NCI-H345 treated with DMSO at 0.1 percent for 48 hours (cell line): ENCODE measurements around the gene DHRS7C.

Source experiments
- DNase-seq: peaks from one replicate; lab custom pipeline; 2025; ENCODE audit not compliant: unreplicated experiment; lab: John Stamatoyannopoulos, UW

Gene DHRS7C

GRCh38 chr17:9767432-9767991 is 23.9 kb downstream of the DHRS7C start:
- DNase-seq, result no peak

GRCh38 chr17:9766970-9767369 is 24.4 kb downstream of the DHRS7C start:
- no peak for DNase-seq

GRCh38 chr17:9765322-9765721 is 26.1 kb downstream of the DHRS7C start:
- no peak for DNase-seq

- no peak for DNase-seq
Observed at GRCh38 chr17:9763643-9764042, 27.7 kb downstream of the DHRS7C start.

- no peak for DNase-seq
Observed at GRCh38 chr17:9760266-9760665, 31.1 kb downstream of the DHRS7C start.

GRCh38 chr17:9755083-9755482 is 36.3 kb downstream of the DHRS7C start:
- no peak for DNase-seq

GRCh38 chr17:9750524-9750923 is 40.9 kb downstream of the DHRS7C start:
- DNase-seq, result no peak

GRCh38 chr17:9729735-9730420 is 61.5 kb downstream of the DHRS7C start:
- DNase-seq, result no peak

- DNase-seq, result peak; percentile 24
Observed at GRCh38 chr17:9729034-9729650, 62.2 kb downstream of the DHRS7C start.

- no peak for DNase-seq
Observed at GRCh38 chr17:9728564-9728963, 62.8 kb downstream of the DHRS7C start.

- no peak for DNase-seq
Observed at GRCh38 chr17:9728005-9728404, 63.4 kb downstream of the DHRS7C start.

- no peak for DNase-seq
Observed at GRCh38 chr17:9726291-9726690, 65.1 kb downstream of the DHRS7C start.

- no peak for DNase-seq
Observed at GRCh38 chr17:9725575-9725974, 65.8 kb downstream of the DHRS7C start.
